Measurements from ENCODE around the gene IFT22. TPM values are rescaled to one million over a fixed set of nuclear protein-coding genes. Genes with fewer than 3 reads are reported as not detected.
A peak's percentile ranks its signal among the peaks of the same experiment; 100 is the strongest.

The IFT22 gene
- total RNA-seq, 2 donors from 2014 or later, result 39.0 to 44.0 TPM

- no peaks in the 10 kb centered on the region for H3K4me1 Mint-ChIP-seq
- Histone ChIP-seq H3K4me3 (ENCODE audit: low read length) (no peak overlapping the region), H3K4me1 (ENCODE audit: control insufficient read depth, insufficient read depth, low read length) (no peaks in the 10 kb centered on the region), H3K9me3 (ENCODE audit: control insufficient read depth, low read length) (no peaks in the 10 kb centered on the region), H3K9ac (ENCODE audit: extremely low read depth, low read length, poor library complexity, severe bottlenecking) (no peak overlapping the region), H3K36me3 (ENCODE audit: control insufficient read depth, insufficient read depth, low read length) (no peaks in the 10 kb centered on the region), H3K27ac (ENCODE audit: low read depth, low read length) (no peak overlapping the region), H3K27me3 (ENCODE audit: control insufficient read depth, insufficient read depth, low read length, poor library complexity, severe bottlenecking) (peaks cover 4% of the 10 kb centered on the region)
- no peak for DNase-seq
- TF ChIP-seq CTCF (conservative IDR thresholded peaks at IDR 0.05), result no peak
- no peaks in the 10 kb centered on the region for H3K9me3 Mint-ChIP-seq
- H3K4me3 Mint-ChIP-seq, result no peak overlapping the region
- no peaks in the 10 kb centered on the region for H3K27me3 Mint-ChIP-seq (ENCODE audit: insufficient read depth)
- no peak overlapping the region for H3K27ac Mint-ChIP-seq
- WGBS, 2 experiments (ENCODE audit: insufficient coverage in 1 of 2, insufficient read length in 1 of 2), result 94 to 100% methylated on average over 1 to 5 of the region's 5 CpGs
- H3K36me3 Mint-ChIP-seq (ENCODE audit: low read depth), result no peaks in the 10 kb centered on the region
Observed at GRCh38 chr7:101328159-101328558, 6.5 kb upstream of the IFT22 start.

GRCh38 chr7:101319401-101319800 is 2.2 kb downstream of the IFT22 start:
- Histone ChIP-seq H3K4me3 (ENCODE audit: low read length) (no peak overlapping the region), H3K9me3 (ENCODE audit: control insufficient read depth, low read length) (no peaks in the 10 kb centered on the region), H3K9ac (ENCODE audit: extremely low read depth, low read length, poor library complexity, severe bottlenecking) (no peak overlapping the region), H3K27ac (ENCODE audit: low read depth, low read length) (no peak overlapping the region), H3K36me3 (ENCODE audit: control insufficient read depth, insufficient read depth, low read length) (peaks cover 40% of the 10 kb centered on the region), H3K4me1 (ENCODE audit: control insufficient read depth, insufficient read depth, low read length) (no peaks in the 10 kb centered on the region), H3K27me3 (ENCODE audit: control insufficient read depth, insufficient read depth, low read length, poor library complexity, severe bottlenecking) (no peaks in the 10 kb centered on the region)
- TF ChIP-seq CTCF (conservative IDR thresholded peaks at IDR 0.05), result no peak
- Mint-ChIP-seq H3K4me3 (no peak overlapping the region), H3K4me1 (peaks cover 4% of the 10 kb centered on the region), H3K9me3 (no peaks in the 10 kb centered on the region), H3K27ac (no peak overlapping the region), H3K36me3 (ENCODE audit: low read depth) (peaks cover 38% of the 10 kb centered on the region), H3K27me3 (ENCODE audit: insufficient read depth) (no peaks in the 10 kb centered on the region)
- no peak for DNase-seq
- 84 to 100% methylated on average over 4 to 5 of the region's 5 CpGs for WGBS, 2 experiments (ENCODE audit: insufficient coverage in 1 of 2, insufficient read length in 1 of 2)

- peaks cover 53% of the 10 kb centered on the region for H3K36me3 ChIP-seq (ENCODE audit: control insufficient read depth, insufficient read depth, low read length)
- H3K27me3 Mint-ChIP-seq (ENCODE audit: insufficient read depth), result no peaks in the 10 kb centered on the region
- no peak overlapping the region for H3K27ac ChIP-seq (ENCODE audit: low read depth, low read length)
- 0% methylated on average over 1 of the region's 1 CpG for WGBS, 2 experiments (ENCODE audit: insufficient coverage in 1 of 2, insufficient read length in 1 of 2)
- no peaks in the 10 kb centered on the region for H3K4me1 ChIP-seq (ENCODE audit: control insufficient read depth, insufficient read depth, low read length)
- no peak overlapping the region for H3K4me3 Mint-ChIP-seq
- H3K36me3 Mint-ChIP-seq (ENCODE audit: low read depth), result peaks cover 64% of the 10 kb centered on the region
- peak; percentile 87 for DNase-seq
- H3K27me3 ChIP-seq (ENCODE audit: control insufficient read depth, insufficient read depth, low read length, poor library complexity, severe bottlenecking), result no peaks in the 10 kb centered on the region
- H3K4me1 Mint-ChIP-seq, result no peaks in the 10 kb centered on the region
- H3K9ac ChIP-seq (ENCODE audit: extremely low read depth, low read length, poor library complexity, severe bottlenecking), result no peak overlapping the region
- TF ChIP-seq CTCF (conservative IDR thresholded peaks at IDR 0.05), result peak; percentile 91
- peaks cover 3% of the 10 kb centered on the region for H3K9me3 ChIP-seq (ENCODE audit: control insufficient read depth, low read length)
- no peak overlapping the region for H3K27ac Mint-ChIP-seq
- no peak overlapping the region for H3K4me3 ChIP-seq (ENCODE audit: low read length)
- peaks cover 3% of the 10 kb centered on the region for H3K9me3 Mint-ChIP-seq
Observed at GRCh38 chr7:101315336-101315735, 6.3 kb downstream of the IFT22 start.
